Activated CD4-positive, alpha-beta T cell treated with anti-CD3 and anti-CD28 coated beads, Interleukin-2, amount 10 ng/mL, durations not matched to agents 24 days and 14 days (primary cell): Measurements from ENCODE around the gene KCNJ12. TPM values are rescaled to one million over a fixed set of nuclear protein-coding genes. Genes with fewer than 3 reads are reported as not detected.
"Not testable (repeated sequence)": the region's sequence is repeated elsewhere in the genome, so short reads cannot be mapped to it uniquely, and the experiment has no call there.

Experiments used
- DNase-seq: peaks from one replicate; pipeline ENCODE4 v3.0.0; 2022
- H3K27ac Mint-ChIP-seq: one replicate; pipeline ENCODE4 v1.8.0; 2022; ENCODE audit warnings: mild to moderate bottlenecking, mixed read lengths
- H3K27me3 Mint-ChIP-seq: one replicate; pipeline ENCODE4 v1.8.0; 2022; ENCODE audit warnings: mixed read lengths
- H3K36me3 Mint-ChIP-seq: one replicate; pipeline ENCODE4 v1.8.0; 2022; ENCODE audit warnings: low read depth, mild to moderate bottlenecking, mixed read lengths
- H3K4me1 Mint-ChIP-seq: one replicate; pipeline ENCODE4 v1.8.0; 2021; ENCODE audit warnings: mixed read lengths
- H3K4me3 Mint-ChIP-seq: one replicate; pipeline ENCODE4 v1.8.0; 2022; ENCODE audit warnings: mild to moderate bottlenecking, moderate library complexity, mixed read lengths
- H3K9me3 Mint-ChIP-seq: one replicate; pipeline ENCODE4 v1.8.0; 2021; ENCODE audit warnings: mixed read lengths
- intact Hi-C: fragments of 100-400 bp; cut with micrococcal nuclease; formaldehyde crosslinking; loops from one replicate; pipeline ENCODE4 v1.15.1; 2023
- total RNA-seq: library from RNA; stranded (reverse); gene quantifications from 2 replicates; pipeline ENCODE4 v1.2.3, GENCODE V29; 2022

The KCNJ12 gene
- total RNA-seq, 1 donor from 2014 or later = not detected

GRCh38 chr17:21418446-21419298 lies 42.5 kb downstream of the KCNJ12 start:
- no peak overlapping the region for H3K4me3 Mint-ChIP-seq

GRCh38 chr17:21419299-21420239 lies 43.4 kb downstream of the KCNJ12 start:
- no peaks in the 10 kb centered on the region for H3K27me3 Mint-ChIP-seq
- H3K27ac Mint-ChIP-seq = no peak overlapping the region
- no peaks in the 10 kb centered on the region for H3K36me3 Mint-ChIP-seq
- intact Hi-C loops = no loop called here
- DNase-seq = peak; percentile 63
- H3K9me3 Mint-ChIP-seq = no peaks in the 10 kb centered on the region
- no peak overlapping the region for H3K4me3 Mint-ChIP-seq
- H3K4me1 Mint-ChIP-seq = peaks cover 5% of the 10 kb centered on the region

More at GRCh38 chr17:21418446-21419298, 42.5 kb downstream of the KCNJ12 start:
- Mint-ChIP-seq H3K27ac (no peak overlapping the region), H3K9me3 (no peaks in the 10 kb centered on the region), H3K36me3 (no peaks in the 10 kb centered on the region), H3K4me1 (peaks cover 5% of the 10 kb centered on the region), H3K27me3 (no peaks in the 10 kb centered on the region)
- intact Hi-C loops = no loop called here
- no peak for DNase-seq

GRCh38 chr17:21420503-21421090 lies 44.4 kb downstream of the KCNJ12 start:
- H3K27ac Mint-ChIP-seq, DNase-seq, H3K36me3 Mint-ChIP-seq, H3K27me3 Mint-ChIP-seq, H3K4me3 Mint-ChIP-seq, intact Hi-C loops, H3K4me1 Mint-ChIP-seq, H3K9me3 Mint-ChIP-seq: not testable (repeated sequence)

GRCh38 chr17:21421421-21422310 lies 45.5 kb downstream of the KCNJ12 start:
- H3K27me3 Mint-ChIP-seq, intact Hi-C loops, H3K4me1 Mint-ChIP-seq, H3K27ac Mint-ChIP-seq, DNase-seq, H3K4me3 Mint-ChIP-seq, H3K36me3 Mint-ChIP-seq, H3K9me3 Mint-ChIP-seq: not testable (repeated sequence)

GRCh38 chr17:21422311-21423189 lies 46.4 kb downstream of the KCNJ12 start:
- DNase-seq, H3K27me3 Mint-ChIP-seq, H3K9me3 Mint-ChIP-seq, H3K4me1 Mint-ChIP-seq, H3K4me3 Mint-ChIP-seq, H3K36me3 Mint-ChIP-seq, H3K27ac Mint-ChIP-seq, intact Hi-C loops: not testable (repeated sequence)

GRCh38 chr17:21423190-21423493 lies 47.0 kb downstream of the KCNJ12 start:
- H3K36me3 Mint-ChIP-seq, H3K4me1 Mint-ChIP-seq, H3K27ac Mint-ChIP-seq, DNase-seq, H3K9me3 Mint-ChIP-seq, H3K27me3 Mint-ChIP-seq, intact Hi-C loops, H3K4me3 Mint-ChIP-seq: not testable (repeated sequence)

- intact Hi-C loops, H3K36me3 Mint-ChIP-seq: not testable (repeated sequence)
Observed at GRCh38 chr17:21424697-21425096, 48.5 kb downstream of the KCNJ12 start.

GRCh38 chr17:21425321-21425720 lies 49.2 kb downstream of the KCNJ12 start:
- H3K27ac Mint-ChIP-seq = no peak overlapping the region
- intact Hi-C loops = no loop called here

More at GRCh38 chr17:21424697-21425096, 48.5 kb downstream of the KCNJ12 start:
- H3K4me3 Mint-ChIP-seq, H3K4me1 Mint-ChIP-seq, H3K27ac Mint-ChIP-seq, H3K27me3 Mint-ChIP-seq, DNase-seq, H3K9me3 Mint-ChIP-seq: not testable (repeated sequence)

GRCh38 chr17:21425736-21426135 lies 49.6 kb downstream of the KCNJ12 start:
- no peaks in the 10 kb centered on the region for H3K36me3 Mint-ChIP-seq
- no peak overlapping the region for H3K27ac Mint-ChIP-seq
- H3K4me3 Mint-ChIP-seq = no peak overlapping the region
- no peaks in the 10 kb centered on the region for H3K9me3 Mint-ChIP-seq
- no peaks in the 10 kb centered on the region for H3K27me3 Mint-ChIP-seq
- DNase-seq = no peak
- intact Hi-C loops = no loop called here
- H3K4me1 Mint-ChIP-seq = no peaks in the 10 kb centered on the region

More at GRCh38 chr17:21425321-21425720, 49.2 kb downstream of the KCNJ12 start:
- Mint-ChIP-seq H3K36me3 (no peaks in the 10 kb centered on the region), H3K4me1 (no peaks in the 10 kb centered on the region), H3K4me3 (no peak overlapping the region), H3K9me3 (no peaks in the 10 kb centered on the region), H3K27me3 (no peaks in the 10 kb centered on the region)
- no peak for DNase-seq

GRCh38 chr17:21426246-21426645 lies 50.1 kb downstream of the KCNJ12 start:
- H3K36me3 Mint-ChIP-seq, H3K4me3 Mint-ChIP-seq, H3K27me3 Mint-ChIP-seq, intact Hi-C loops, H3K27ac Mint-ChIP-seq, H3K9me3 Mint-ChIP-seq, H3K4me1 Mint-ChIP-seq, DNase-seq: not testable (repeated sequence)

GRCh38 chr17:21426876-21427275 lies 50.7 kb downstream of the KCNJ12 start:
- H3K4me1 Mint-ChIP-seq, H3K4me3 Mint-ChIP-seq, H3K27ac Mint-ChIP-seq, H3K36me3 Mint-ChIP-seq, DNase-seq, H3K9me3 Mint-ChIP-seq, H3K27me3 Mint-ChIP-seq, intact Hi-C loops: not testable (repeated sequence)

GRCh38 chr17:21427727-21428126 lies 51.6 kb downstream of the KCNJ12 start:
- H3K27ac Mint-ChIP-seq, H3K4me1 Mint-ChIP-seq, DNase-seq, H3K9me3 Mint-ChIP-seq, H3K27me3 Mint-ChIP-seq, H3K36me3 Mint-ChIP-seq, H3K4me3 Mint-ChIP-seq, intact Hi-C loops: not testable (repeated sequence)
